ENCODE data around the gene COX5A. TPM values are rescaled to one million over a fixed set of nuclear protein-coding genes. Genes with fewer than 3 reads are reported as not detected.

The COX5A gene
- total RNA-seq, 1 experiment from 2014 or later, result 280 TPM

DNA sequence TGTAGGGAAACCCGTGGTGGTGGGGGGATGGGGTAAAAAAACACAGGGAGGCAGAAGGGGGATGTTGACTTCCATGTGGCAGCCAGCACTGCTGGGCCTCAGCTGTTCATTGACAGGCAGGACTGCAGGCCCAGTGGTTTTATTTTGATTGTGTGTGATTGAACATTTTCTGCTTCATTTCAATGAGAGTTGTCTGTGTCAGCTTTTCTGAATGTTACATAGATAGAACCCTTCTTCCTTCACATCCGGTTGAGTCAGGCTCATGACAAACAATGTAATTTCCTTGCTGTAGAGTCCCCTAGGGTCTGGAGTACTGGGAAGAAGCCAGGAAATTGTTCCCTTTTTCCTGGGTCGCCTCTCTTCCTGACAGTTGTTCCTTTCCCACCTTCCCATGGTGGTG, 26.9 kb upstream of the COX5A start:
- Mint-ChIP-seq H3K4me3 (ENCODE audit: low read depth, unreplicated experiment) (no peak overlapping the region), H3K9me3 (ENCODE audit: low read depth, unreplicated experiment) (no peaks in the 10 kb centered on the region), H3K27ac (ENCODE audit: unreplicated experiment) (no peak overlapping the region), H3K36me3 (ENCODE audit: insufficient read depth, unreplicated experiment) (no peaks in the 10 kb centered on the region), H3K27me3 (ENCODE audit: unreplicated experiment) (peaks cover 38% of the 10 kb centered on the region), H3K4me1 (ENCODE audit: low read depth, unreplicated experiment) (peaks cover 9% of the 10 kb centered on the region)
- no peak for DNase-seq
- TF ChIP-seq, protein P1, sequence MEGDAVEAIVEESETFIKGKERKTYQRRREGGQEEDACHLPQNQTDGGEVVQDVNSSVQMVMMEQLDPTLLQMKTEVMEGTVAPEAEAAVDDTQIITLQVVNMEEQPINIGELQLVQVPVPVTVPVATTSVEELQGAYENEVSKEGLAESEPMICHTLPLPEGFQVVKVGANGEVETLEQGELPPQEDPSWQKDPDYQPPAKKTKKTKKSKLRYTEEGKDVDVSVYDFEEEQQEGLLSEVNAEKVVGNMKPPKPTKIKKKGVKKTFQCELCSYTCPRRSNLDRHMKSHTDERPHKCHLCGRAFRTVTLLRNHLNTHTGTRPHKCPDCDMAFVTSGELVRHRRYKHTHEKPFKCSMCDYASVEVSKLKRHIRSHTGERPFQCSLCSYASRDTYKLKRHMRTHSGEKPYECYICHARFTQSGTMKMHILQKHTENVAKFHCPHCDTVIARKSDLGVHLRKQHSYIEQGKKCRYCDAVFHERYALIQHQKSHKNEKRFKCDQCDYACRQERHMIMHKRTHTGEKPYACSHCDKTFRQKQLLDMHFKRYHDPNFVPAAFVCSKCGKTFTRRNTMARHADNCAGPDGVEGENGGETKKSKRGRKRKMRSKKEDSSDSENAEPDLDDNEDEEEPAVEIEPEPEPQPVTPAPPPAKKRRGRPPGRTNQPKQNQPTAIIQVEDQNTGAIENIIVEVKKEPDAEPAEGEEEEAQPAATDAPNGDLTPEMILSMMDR (IDR thresholded peaks at IDR 0.05; ENCODE audit: unreplicated experiment), result no peak
- intact Hi-C loops (cut with micrococcal nuclease; ENCODE audit: unreplicated experiment), result no loop called here
- BruUV-seq (replicated peaks), result no TSS peak
- CTCF ChIA-PET, result interaction anchor here (0.6 to 0.9 kb wide), 3 partner anchors 8 to 430 kb away, joined by 3 to 4 read pairs (median 3); partner anchors contain the start of genes FAM219B and RPP25

DNA sequence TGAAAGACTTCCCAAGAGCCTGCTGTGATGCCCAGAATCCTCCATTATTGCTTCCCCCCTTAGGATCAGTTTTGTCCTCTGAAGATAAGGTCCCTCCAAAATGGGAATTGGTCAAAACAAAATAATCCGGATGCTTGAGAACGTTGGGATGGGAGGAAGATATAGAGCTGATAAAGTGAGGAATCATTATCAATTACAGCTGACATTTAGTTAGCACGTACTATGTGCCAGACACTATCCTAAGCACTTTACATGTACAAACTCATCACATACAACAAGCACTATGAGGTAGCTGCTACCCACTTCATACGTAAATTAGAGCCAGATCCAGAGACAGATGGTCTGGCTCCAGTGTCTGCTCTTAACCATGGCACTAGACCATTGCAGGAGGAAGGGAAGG, 25.3 kb upstream of the COX5A start:
- Mint-ChIP-seq H3K9me3 (ENCODE audit: low read depth, unreplicated experiment) (no peaks in the 10 kb centered on the region), H3K4me1 (ENCODE audit: low read depth, unreplicated experiment) (peaks cover 14% of the 10 kb centered on the region), H3K27me3 (ENCODE audit: unreplicated experiment) (peaks cover 49% of the 10 kb centered on the region), H3K27ac (ENCODE audit: unreplicated experiment) (no peak overlapping the region), H3K36me3 (ENCODE audit: insufficient read depth, unreplicated experiment) (peaks cover 3% of the 10 kb centered on the region), H3K4me3 (ENCODE audit: low read depth, unreplicated experiment) (no peak overlapping the region)
- BruUV-seq (replicated peaks), result no TSS peak
- CTCF ChIA-PET, result interaction anchor here (0.6 kb wide), 1 partner anchor 485 kb away, joined by 8 read pairs; no protein-coding TSS in a partner anchor
- no peak for DNase-seq
- TF ChIP-seq, protein P1 (IDR thresholded peaks at IDR 0.05; ENCODE audit: unreplicated experiment), result no peak
- intact Hi-C loops (cut with micrococcal nuclease; ENCODE audit: unreplicated experiment), result no loop called here

DNA sequence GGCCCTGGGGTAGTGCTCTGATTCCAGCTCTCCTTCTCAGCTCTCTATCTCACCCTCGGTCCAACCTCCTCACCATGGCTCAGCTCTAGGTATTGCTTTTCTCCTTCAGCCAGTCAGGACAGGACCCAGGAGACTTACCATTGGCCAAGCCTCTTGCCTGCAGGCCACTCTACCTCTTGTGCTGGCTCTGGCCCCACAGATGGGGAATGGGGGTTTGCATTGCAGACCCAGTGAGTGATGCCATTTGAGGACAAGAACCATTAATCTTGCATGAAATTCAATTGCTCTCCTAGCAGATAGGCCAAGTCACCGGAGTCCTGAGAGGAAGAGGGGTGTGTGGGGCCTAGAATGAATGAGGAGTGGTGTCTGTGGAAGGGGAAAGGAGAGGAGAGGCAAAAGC, 24.8 kb upstream of the COX5A start:
- intact Hi-C loops (cut with micrococcal nuclease; ENCODE audit: unreplicated experiment), result no loop called here
- no peak overlapping the region for H3K4me3 Mint-ChIP-seq (ENCODE audit: low read depth, unreplicated experiment)
- no peaks in the 10 kb centered on the region for H3K9me3 Mint-ChIP-seq (ENCODE audit: low read depth, unreplicated experiment)
- peaks cover 8% of the 10 kb centered on the region for H3K36me3 Mint-ChIP-seq (ENCODE audit: insufficient read depth, unreplicated experiment)
- H3K27ac Mint-ChIP-seq (ENCODE audit: unreplicated experiment), result no peak overlapping the region
- TF ChIP-seq, protein P1 (IDR thresholded peaks at IDR 0.05; ENCODE audit: unreplicated experiment), result no peak
- no TSS peak for BruUV-seq (replicated peaks)
- peaks cover 54% of the 10 kb centered on the region for H3K27me3 Mint-ChIP-seq (ENCODE audit: unreplicated experiment)
- DNase-seq, result no peak
- H3K4me1 Mint-ChIP-seq (ENCODE audit: low read depth, unreplicated experiment), result peaks cover 20% of the 10 kb centered on the region
- CTCF ChIA-PET, result interaction anchor here (0.6 kb wide), 1 partner anchor 484 kb away, joined by 8 read pairs; no protein-coding TSS in a partner anchor

DNA sequence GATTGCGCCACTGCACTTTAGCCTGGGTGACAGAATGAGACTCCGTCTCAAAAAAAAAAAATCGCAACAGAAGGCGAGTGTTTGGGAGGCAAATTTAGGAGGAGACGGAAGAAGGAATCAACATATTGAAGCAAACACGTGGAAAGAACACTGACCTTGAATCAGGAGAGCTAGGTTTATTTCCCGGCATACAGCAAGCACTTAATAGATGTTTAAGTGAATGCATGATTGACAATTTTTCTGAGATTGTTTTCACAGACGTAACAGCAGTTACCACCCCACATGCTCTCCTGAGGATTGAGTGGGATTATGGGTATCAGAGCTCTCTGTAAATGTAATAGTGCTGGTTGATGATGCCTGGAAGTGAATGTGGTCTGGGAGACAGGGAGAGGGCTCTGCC, 24.3 kb upstream of the COX5A start:
- Mint-ChIP-seq H3K9me3 (ENCODE audit: low read depth, unreplicated experiment) (no peaks in the 10 kb centered on the region), H3K27me3 (ENCODE audit: unreplicated experiment) (peaks cover 58% of the 10 kb centered on the region), H3K27ac (ENCODE audit: unreplicated experiment) (no peak overlapping the region), H3K36me3 (ENCODE audit: insufficient read depth, unreplicated experiment) (peaks cover 13% of the 10 kb centered on the region), H3K4me3 (ENCODE audit: low read depth, unreplicated experiment) (no peak overlapping the region), H3K4me1 (ENCODE audit: low read depth, unreplicated experiment) (peaks cover 24% of the 10 kb centered on the region)
- DNase-seq, result no peak
- no TSS peak for BruUV-seq (replicated peaks)
- CTCF ChIA-PET, result interaction anchor here (2.9 kb wide), 1 partner anchor 12 kb away, joined by 13 read pairs; no protein-coding TSS in a partner anchor
- TF ChIP-seq, protein P1 (IDR thresholded peaks at IDR 0.05; ENCODE audit: unreplicated experiment), result no peak
- intact Hi-C loops (cut with micrococcal nuclease; ENCODE audit: unreplicated experiment), result no loop called here
